Adrenal gland (tissue), 12 donors: ENCODE measurements around the gene ZIC2. TPM values are rescaled to one million over a fixed set of nuclear protein-coding genes. Genes with fewer than 3 reads are reported as not detected.

Source experiments
- DNase-seq, 7 donors: peaks; one replicate each; pipeline ENCODE4 v3.0.0-alpha.2; 2019 to 2020
- H3K27ac ChIP-seq, 5 donors: fragments of 200-600 bp; sonication (generic) in 4 of 5; 1 replicate in 3 of 5; 2 replicates in 2 of 5; pipeline versions ENCODE4 v1.5.1 to v1.8.0; 2016 to 2020; ENCODE audit warnings: mild to moderate bottlenecking in 1 of 5
- H3K27me3 ChIP-seq: fragments of 200-600 bp; 2 replicates; pipeline ENCODE4 v1.8.0; 2021
- H3K36me3 ChIP-seq, 2 donors: fragments of 200-600 bp; replicated peaks in 1 of 2; 1 replicate in 1 of 2; 2 replicates in 1 of 2; pipeline versions ENCODE4 v1.5.1 to v1.8.0; 2018 to 2022
- H3K4me1 ChIP-seq, 2 donors: fragments of 200-600 bp; replicated peaks in 1 of 2; 1 replicate in 1 of 2; 2 replicates in 1 of 2; pipeline versions ENCODE4 v1.5.1 to v1.8.0; 2018 to 2021
- H3K4me3 ChIP-seq, 4 donors: fragments of 200-600 bp; sonication (generic) in 3 of 4; one replicate each; pipeline ENCODE4 v1.5.1; 2016 to 2018
- H3K9me3 ChIP-seq, 3 donors: fragments of 200-600 bp; sonication (generic) in 1 of 3; replicated peaks in 1 of 3; 1 replicate in 2 of 3; 2 replicates in 1 of 3; pipeline versions ENCODE4 v1.5.1 to v1.8.0; 2016 to 2021
- POLR2A ChIP-seq, 2 donors: fragments of 450-650 bp; IDR thresholded peaks; one replicate each; pipeline ENCODE4 v1.6.1; 2017; ENCODE audit warnings: antibody characterized with exemption in 2 of 2, mild to moderate bottlenecking in 2 of 2, moderate library complexity in 1 of 2
- WGBS, 4 donors: extraction: QIAGEN DNeasy Blood & Tissue Kit in 2 of 4; methylation state at CpG; one replicate each; pipeline versions ENCODE4 v1.1.5 to v1.1.7; 2013 to 2017; 5-methylcytosine and 5-hydroxymethylcytosine counted together
- intact Hi-C, 2 donors: fragments of 100-400 bp; cut with DNase I; formaldehyde crosslinking; loops; one replicate each; pipeline versions ENCODE4 v1.14.1 to v1.15.0; 2022 to 2023
- polyA plus RNA-seq, 3 donors: library from polyadenylated mRNA; stranded (reverse); fragments of 200-250 nt in 2 of 3; fragments of 350-450 nt in 1 of 3; fragmentation: Illumina TruSeq in 1 of 3; extraction: RNeasy Lipid Tissue Mini Kit (QIAGEN cat#74804) in 1 of 3; gene quantifications; one replicate each; pipeline ENCODE4 v1.2.3, GENCODE V29; 2013 to 2014
- total RNA-seq, 9 donors: library from RNA; depleted of rRNA in 4 of 9; stranded (reverse); fragments of >200 nt in 4 of 9; fragments of 120-200 nt in 1 of 9; fragmentation: NEBNext Ultra II Directional in 1 of 9; extraction: Animal tissue kit (Norgen Biotek cat#: 25700) in 1 of 9; gene quantifications; one replicate each; pipeline versions ENCODE4 v1.1.0 to v1.2.4, GENCODE V29; 2013 to 2023
- TF ChIP-seq, protein P1 (sequence below), 6 experiments: fragments of 450-650 bp in 4 of 6; fragments of 200-600 bp in 2 of 6; sonication (generic) in 1 of 6; IDR thresholded peaks; 1 replicate in 5 of 6; 2 replicates in 1 of 6; pipeline versions ENCODE4 v1.5.1 to v1.8.0; 2016 to 2021; ENCODE audit warnings: antibody characterized with exemption in 6 of 6, mild to moderate bottlenecking in 2 of 6, moderate library complexity in 1 of 6
- donor health status: healthy with polysubstance abuse.
- donor health status: Bipolar disorder and iron deficiency.
- donor health status: DM: yes; HTN: yes; CAD: no.
- donor health status: DM: no; HTN: no; CAD: no.
- donor health status: DM: no; HTN: no; CAD: no.
- donor health status: DM: yes; HTN: yes; CAD: no.

ZIC2 gene
- total and polyA plus RNA-seq, 12 donors = 0.43 to 0.46 TPM; not detected in 10

DNA sequence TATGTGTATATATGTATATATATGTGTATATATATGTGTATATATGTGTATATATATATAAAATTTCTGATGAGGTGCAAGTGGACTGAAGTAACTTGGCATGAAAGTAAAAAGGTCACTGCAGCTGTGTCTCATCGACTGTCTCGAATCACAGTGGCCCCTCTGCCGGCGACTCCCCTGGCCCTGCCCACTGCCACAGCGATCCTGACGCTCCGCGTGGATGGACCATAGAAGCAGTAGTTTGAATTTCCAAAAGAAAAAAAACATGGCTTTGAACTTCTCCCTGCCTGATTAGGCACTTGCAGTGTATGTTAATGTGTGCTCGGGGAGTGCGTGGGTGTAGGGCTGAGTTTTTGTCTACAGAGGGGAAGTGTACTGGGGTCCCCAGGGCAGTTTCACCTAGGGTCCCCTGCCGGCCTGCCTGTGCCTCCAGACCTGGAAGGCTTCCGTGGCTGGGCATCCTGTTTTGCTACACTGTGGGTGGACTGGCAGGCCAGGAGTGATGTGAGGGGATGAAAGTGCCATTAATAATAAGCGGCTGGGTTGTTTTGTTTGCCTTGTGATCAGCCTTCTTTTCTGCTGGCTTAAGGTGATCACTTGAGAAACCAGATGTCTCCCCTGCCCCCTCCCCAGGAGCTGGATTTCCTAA, 20.8 kb upstream of the ZIC2 start:
- Histone ChIP-seq H3K36me3 (no peaks in the 10 kb centered on the region), H3K27me3 (peaks cover 93% of the 10 kb centered on the region), H3K9me3 (no peaks in the 10 kb centered on the region), H3K4me3 (no peak overlapping the region), H3K27ac (no peak overlapping the region), H3K4me1 (peaks cover 0 to 28% of the 10 kb centered on the region in 2 donors)
- no peak for DNase-seq
- intact Hi-C loops = no loop called here
- TF ChIP-seq, protein P1, sequence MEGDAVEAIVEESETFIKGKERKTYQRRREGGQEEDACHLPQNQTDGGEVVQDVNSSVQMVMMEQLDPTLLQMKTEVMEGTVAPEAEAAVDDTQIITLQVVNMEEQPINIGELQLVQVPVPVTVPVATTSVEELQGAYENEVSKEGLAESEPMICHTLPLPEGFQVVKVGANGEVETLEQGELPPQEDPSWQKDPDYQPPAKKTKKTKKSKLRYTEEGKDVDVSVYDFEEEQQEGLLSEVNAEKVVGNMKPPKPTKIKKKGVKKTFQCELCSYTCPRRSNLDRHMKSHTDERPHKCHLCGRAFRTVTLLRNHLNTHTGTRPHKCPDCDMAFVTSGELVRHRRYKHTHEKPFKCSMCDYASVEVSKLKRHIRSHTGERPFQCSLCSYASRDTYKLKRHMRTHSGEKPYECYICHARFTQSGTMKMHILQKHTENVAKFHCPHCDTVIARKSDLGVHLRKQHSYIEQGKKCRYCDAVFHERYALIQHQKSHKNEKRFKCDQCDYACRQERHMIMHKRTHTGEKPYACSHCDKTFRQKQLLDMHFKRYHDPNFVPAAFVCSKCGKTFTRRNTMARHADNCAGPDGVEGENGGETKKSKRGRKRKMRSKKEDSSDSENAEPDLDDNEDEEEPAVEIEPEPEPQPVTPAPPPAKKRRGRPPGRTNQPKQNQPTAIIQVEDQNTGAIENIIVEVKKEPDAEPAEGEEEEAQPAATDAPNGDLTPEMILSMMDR (IDR thresholded peaks at IDR 0.05) = no peak
- no peak for TF ChIP-seq POLR2A (IDR thresholded peaks at IDR 0.05)
- 17 to 24% (median 19%) methylated on average over 11 to 13 of the region's 13 CpGs for WGBS, 4 donors

DNA sequence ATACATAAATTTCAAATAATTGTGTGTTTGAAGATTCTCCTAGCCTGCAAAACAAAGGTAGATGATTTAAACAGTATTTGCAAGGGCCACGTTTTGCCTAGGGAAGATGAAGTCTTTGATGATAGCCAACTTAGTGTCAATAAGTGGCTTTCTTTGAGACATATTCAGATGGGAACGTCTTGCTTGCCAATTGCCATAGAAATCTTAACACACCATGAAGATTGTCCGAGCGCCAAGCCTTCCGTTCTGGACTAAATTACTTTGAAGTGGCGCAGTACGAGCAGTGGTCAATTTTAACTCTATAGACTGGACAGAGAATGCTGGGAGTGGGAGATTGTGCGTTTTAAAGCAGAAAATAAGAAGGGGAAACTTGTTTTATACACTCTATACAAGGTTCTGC, 19.9 kb upstream of the ZIC2 start:
- Histone ChIP-seq H3K27me3 (peaks cover 93% of the 10 kb centered on the region), H3K4me1 (peaks cover 0 to 19% of the 10 kb centered on the region in 2 donors), H3K9me3 (no peaks in the 10 kb centered on the region), H3K36me3 (no peaks in the 10 kb centered on the region), H3K27ac (no peak overlapping the region), H3K4me3 (no peak overlapping the region)
- no peak for TF ChIP-seq POLR2A (IDR thresholded peaks at IDR 0.05)
- TF ChIP-seq, protein P1 (IDR thresholded peaks at IDR 0.05) = no peak
- DNase-seq = no peak
- intact Hi-C loops = no loop called here
- 57 to 67% (median 60%) methylated on average over 8 of the region's 8 CpGs for WGBS, 4 donors

DNA sequence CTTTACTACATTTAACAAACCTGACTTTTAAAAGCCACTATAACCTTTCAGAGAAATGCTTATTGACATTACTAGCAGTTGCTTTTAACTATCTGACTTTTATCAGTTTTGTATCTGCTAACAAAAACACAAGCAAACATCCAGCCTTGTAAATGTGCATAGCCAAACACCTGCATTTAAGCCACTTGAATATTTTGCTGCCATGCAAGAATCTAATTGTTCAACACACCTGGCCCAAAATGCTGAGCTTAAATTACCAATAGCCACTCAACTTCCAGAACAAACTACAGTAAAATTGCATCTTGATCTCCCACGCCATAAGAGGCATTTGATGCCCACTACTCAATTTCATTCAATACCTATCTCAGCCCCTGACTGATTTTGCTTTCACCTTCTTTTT, 19.3 kb upstream of the ZIC2 start:
- intact Hi-C loops = no loop called here
- TF ChIP-seq POLR2A (IDR thresholded peaks at IDR 0.05) = no peak
- TF ChIP-seq, protein P1 (IDR thresholded peaks at IDR 0.05) = no peak
- no peaks in the 10 kb centered on the region for H3K9me3 ChIP-seq
- H3K27ac ChIP-seq = no peak overlapping the region
- 50 to 76% (median 63%) methylated on average over 1 of the region's 1 CpG for WGBS, 4 donors
- H3K4me3 ChIP-seq = no peak overlapping the region
- peaks cover 0 to 13% of the 10 kb centered on the region in 2 donors for H3K4me1 ChIP-seq
- DNase-seq = no peak
- H3K36me3 ChIP-seq = no peaks in the 10 kb centered on the region
- peaks cover 93% of the 10 kb centered on the region for H3K27me3 ChIP-seq

DNA sequence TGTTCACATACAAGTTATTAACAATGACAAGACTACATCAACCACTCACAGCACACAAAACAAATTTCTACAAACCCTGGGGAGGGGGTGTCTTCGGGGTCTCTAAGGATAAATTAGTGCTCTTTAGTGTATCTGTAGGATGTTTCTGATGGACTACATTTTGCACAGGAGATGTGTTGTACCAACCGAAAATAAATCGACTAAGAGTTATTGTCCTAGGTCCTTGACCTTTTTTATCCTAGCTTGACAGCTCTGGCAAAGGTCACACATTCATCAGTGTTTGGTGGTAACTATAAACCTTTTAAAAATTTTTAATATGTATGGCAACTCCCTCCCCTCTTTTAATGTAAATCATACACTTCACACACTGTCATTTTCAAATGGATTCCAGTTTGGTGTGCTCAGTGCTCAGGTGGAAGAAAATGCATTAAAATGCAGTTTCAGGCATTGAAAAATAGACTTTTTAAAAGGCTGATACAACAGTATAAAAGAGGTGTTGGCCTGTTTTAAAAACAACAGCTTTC, 17.7 kb upstream of the ZIC2 start:
- no peak overlapping the region for H3K27ac ChIP-seq
- DNase-seq = no peak
- no peaks in the 10 kb centered on the region for H3K9me3 ChIP-seq
- TF ChIP-seq, protein P1 (IDR thresholded peaks at IDR 0.05) = no peak
- no peak for TF ChIP-seq POLR2A (IDR thresholded peaks at IDR 0.05)
- 21 to 37% (median 24%) methylated on average over 3 of the region's 3 CpGs for WGBS, 4 donors
- H3K27me3 ChIP-seq = peaks cover 94% of the 10 kb centered on the region
- intact Hi-C loops = no loop called here
- peaks cover 0 to 21% of the 10 kb centered on the region in 2 donors for H3K4me1 ChIP-seq
- no peaks in the 10 kb centered on the region for H3K36me3 ChIP-seq
- H3K4me3 ChIP-seq = no peak overlapping the region
